GM12878 (cell line): ENCODE measurements around the gene TNFSF9. TPM values are rescaled to one million over a fixed set of nuclear protein-coding genes. Genes with fewer than 3 reads are reported as not detected.

Experiments used
- ATAC-seq: fragments of 200-7000 bp; cut with Tn5 transposase; 3 replicates; pipeline ENCODE4 v1.9.1; 2020; ENCODE audit warnings: mild to moderate bottlenecking, moderate library complexity
- BruUV-seq: library from RNA; stranded (reverse); fragments of 400-500 nt; replicated peaks from 2 replicates; lab custom pipeline; 2021; lab: Mats Ljungman, UMichigan
- CTCF ChIA-PET: fragments of 300-600 bp; sonication (Branson Sonifier 250); formaldehyde crosslinking; extraction: SDS; loops from one replicate; lab custom pipeline; 2021; ENCODE audit warnings: inconsistent platforms; lab: Yijun Ruan, JAX
- POLR2A ChIA-PET: fragments of 350-600 bp; formaldehyde crosslinking; extraction: SDS; loops from one replicate; lab custom pipeline; 2021; ENCODE audit warnings: inconsistent platforms; lab: Charles Lee
- RAD21 ChIA-PET: fragments of 300-600 bp; sonication (Branson Sonifier 250); formaldehyde crosslinking; loops from one replicate; lab custom pipeline; 2023; ENCODE audit warnings: antibody characterized with exemption; ENCODE audit not compliant: unreplicated experiment; lab: Charles Lee
- SMC1A ChIA-PET: fragments of 300-600 bp; sonication (Branson Sonifier 250); formaldehyde crosslinking; loops from one replicate; lab custom pipeline; 2023; ENCODE audit not compliant: unreplicated experiment, uncharacterized antibody; lab: Charles Lee
- DNase-seq: peaks from one replicate; pipeline ENCODE4 v3.0.0-alpha.2; 2011; ENCODE audit warnings: low read depth, low spot score
- FAIRE-seq: peaks from 3 replicates; lab custom pipeline; 2011; peaks lifted over from hg19 to GRCh38; lab: Jason Lieb, UNC
- H2AFZ ChIP-seq: 2 replicates; pipeline ENCODE4 v1.6.0; 2011; ENCODE audit warnings: low read depth, low read length, control low read depth; ENCODE audit not compliant: control insufficient read depth
- H3K27ac ChIP-seq: 2 replicates; pipeline ENCODE4 v1.5.1; 2011; ENCODE audit warnings: control low read depth; ENCODE audit not compliant: control insufficient read depth, insufficient read depth
- H3K27me3 ChIP-seq, 2 experiments: replicated peaks in 1 of 2; 2 replicates each; pipeline versions ENCODE4 v1.6.0 to v1.6.1; 2011; ENCODE audit warnings: low read length in 1 of 2; ENCODE audit not compliant: control insufficient read depth in 2 of 2, insufficient read depth in 2 of 2
- H3K36me3 ChIP-seq, 2 experiments: 2 replicates each; pipeline ENCODE4 v1.5.1; 2011; ENCODE audit warnings: low read length in 1 of 2; ENCODE audit not compliant: control insufficient read depth in 2 of 2, insufficient read depth in 2 of 2
- H3K4me1 ChIP-seq: 2 replicates; pipeline ENCODE4 v1.6.1; 2011; ENCODE audit warnings: mild to moderate bottlenecking, low read length, moderate library complexity, mixed read lengths; ENCODE audit not compliant: control insufficient read depth, insufficient read depth
- H3K4me2 ChIP-seq: 2 replicates; pipeline ENCODE4 v1.6.0; 2011; ENCODE audit warnings: control low read depth; ENCODE audit not compliant: control insufficient read depth, insufficient read depth
- H3K4me3 ChIP-seq: fragments of 200-600 bp; sonication (generic); 2 replicates; pipeline ENCODE4 v1.5.1; 2016
- H3K79me2 ChIP-seq: 2 replicates; pipeline ENCODE4 v1.6.0; 2011; ENCODE audit warnings: low read length; ENCODE audit not compliant: control insufficient read depth, insufficient read depth
- H3K9ac ChIP-seq: 2 replicates; pipeline ENCODE4 v1.8.0; 2011; ENCODE audit warnings: low read length, control low read depth, mixed read lengths; ENCODE audit not compliant: control insufficient read depth, insufficient read depth
- H3K9me3 ChIP-seq: replicated peaks from 3 replicates; pipeline ENCODE4 v1.5.1; 2011; ENCODE audit warnings: mild to moderate bottlenecking, low read length; ENCODE audit not compliant: control insufficient read depth, insufficient read depth
- H4K20me1 ChIP-seq: 2 replicates; pipeline ENCODE4 v1.6.0; 2011; ENCODE audit not compliant: control insufficient read depth, insufficient read depth
- ATF3 ChIP-seq: IDR thresholded peaks from 2 replicates; pipeline ENCODE4 v1.6.1; 2011; ENCODE audit warnings: low read depth, mild to moderate bottlenecking, low read length, moderate library complexity, borderline replicate concordance; ENCODE audit errors: extremely low read depth
- CBFB ChIP-seq: IDR thresholded peaks from 2 replicates; pipeline ENCODE4 v1.6.1; 2016; ENCODE audit warnings: antibody characterized with exemption, low read depth
- GABPA ChIP-seq: IDR thresholded peaks from 2 replicates; pipeline ENCODE4 v1.6.1; 2014; ENCODE audit warnings: antibody characterized with exemption, low read depth, mild to moderate bottlenecking, inconsistent platforms
- HCFC1 ChIP-seq: fragments of 150-350 bp; IDR thresholded peaks from 2 replicates; pipeline ENCODE4 v1.6.1; 2014; ENCODE audit warnings: low read length
- HSF1 ChIP-seq: fragments of 150-350 bp; IDR thresholded peaks from 2 replicates; pipeline ENCODE4 v1.6.1; 2014; ENCODE audit warnings: mild to moderate bottlenecking, low read depth, low read length
- JUNB ChIP-seq: IDR thresholded peaks from 2 replicates; pipeline ENCODE4 v1.6.1; 2016; ENCODE audit warnings: antibody characterized with exemption, mild to moderate bottlenecking
- MLLT1 ChIP-seq: fragments of 450-650 bp; IDR thresholded peaks from 2 replicates; pipeline ENCODE4 v1.6.1; 2016; ENCODE audit warnings: mild to moderate bottlenecking
- NKRF ChIP-seq: fragments of 450-650 bp; conservative IDR thresholded peaks from 2 replicates; pipeline ENCODE4 v1.6.1; 2017; ENCODE audit warnings: mild to moderate bottlenecking, moderate library complexity
- NRF1 ChIP-seq: conservative IDR thresholded peaks from 2 replicates; pipeline ENCODE4 v1.6.1; 2011; ENCODE audit warnings: mild to moderate bottlenecking, low read depth, low read length, improper control_type of control experiment
- RCOR1 ChIP-seq: conservative IDR thresholded peaks from 2 replicates; pipeline ENCODE4 v1.6.1; 2012; ENCODE audit warnings: low read depth, low read length, improper control_type of control experiment
- STAT3 ChIP-seq: IDR thresholded peaks from 2 replicates; pipeline ENCODE4 v1.6.1; 2011; ENCODE audit warnings: low read depth, low read length, improper control_type of control experiment
- YY1 ChIP-seq: IDR thresholded peaks from 2 replicates; pipeline ENCODE4 v1.6.1; 2011; ENCODE audit warnings: low read depth, mild to moderate bottlenecking, low read length
- ZBTB40 ChIP-seq: fragments of 450-650 bp; IDR thresholded peaks from 2 replicates; pipeline ENCODE4 v1.6.1; 2016; ENCODE audit warnings: mild to moderate bottlenecking, moderate library complexity, borderline replicate concordance
- WGBS: methylation state at CpG from one replicate; pipeline ENCODE4 v1.1.6; 2016; ENCODE audit warnings: low lambda C conversion rate; ENCODE audit not compliant: insufficient replicate concordance, insufficient coverage; ENCODE audit errors: missing lambda C conversion rate; 5-methylcytosine and 5-hydroxymethylcytosine counted together
- in situ Hi-C: fragments of 300-500 bp; cut with MboI; formaldehyde crosslinking; loops from 9 replicates; pipeline ENCODE4 v1.14.3; 2018; ENCODE audit warnings: mixed read lengths
- intact Hi-C: fragments of 100-400 bp; cut with micrococcal nuclease; formaldehyde crosslinking; loops from one replicate; pipeline ENCODE4 v1.14.2; 2022; ENCODE audit not compliant: unreplicated experiment
- polyA plus RNA-seq, 11 experiments: library from polyadenylated mRNA; depleted of rRNA in 4 of 11; unstranded in 6 of 11; stranded (reverse) in 5 of 11; fragments of >200 nt; fragmentation: Nextera tagmentation in 4 of 11; fragmentation: Illumina TruSeq in 1 of 11; extraction: Ambion mirVana in 4 of 11; extraction: Trizol in 1 of 11; gene quantifications; 1 replicate in 1 of 11; 2 replicates in 10 of 11; pipeline versions ENCODE4 v1.2.1 to v1.2.3, GENCODE V29; 2011 to 2016; ENCODE audit warnings: inconsistent platforms in 2 of 11, missing spikeins in 2 of 11, low read depth in 1 of 11
- total RNA-seq, 4 experiments: library from RNA; depleted of rRNA in 3 of 4; stranded (reverse); fragments of >200 nt in 3 of 4; fragmentation: Illumina TruSeq in 1 of 4; extraction: Trizol in 1 of 4; gene quantifications; 2 replicates each; pipeline versions ENCODE4 v1.2.1 to v1.2.3, GENCODE V29; 2013 to 2021

The TNFSF9 gene
- total and polyA plus RNA-seq, 10 of the 15 experiments (the other 5 are each of a cell fraction or from before 2014, with no cell fraction given): 6.2 to 75.3 (median 22.1) TPM

GRCh38 chr19:6540918-6541689 lies 10.3 kb downstream of the TNFSF9 start:
- ChIA-PET RAD21 (interaction anchor here (1.0 to 1.1 kb wide), 2 partner anchors 10 to 23 kb away, joined by 3 to 4 read pairs; partner anchors contain the start of gene TNFSF9), SMC1A (interaction anchor here (0.7 to 2.0 kb wide), 6 partner anchors 12 to 53 kb away, joined by 3 to 5 read pairs (median 4); no protein-coding TSS in a partner anchor), POLR2A (interaction anchor here (0.6 to 3.6 kb wide), 14 partner anchors 9 to 739 kb away, joined by 3 to 15 read pairs (median 4); partner anchors contain the start of gene TNFSF9), CTCF (interaction anchor here (2.3 kb wide), 1 partner anchor 11 kb away, joined by 8 read pairs; no protein-coding TSS in a partner anchor)
- Histone ChIP-seq H3K36me3 (no peaks in the 10 kb centered on the region), H4K20me1 (no peaks in the 10 kb centered on the region; the same call in 1 of the 2 replicates), H3K27ac (no peak overlapping the region), H3K79me2 (peaks cover 9% of the 10 kb centered on the region), H3K9ac (no peak overlapping the region), H2AFZ (no peak overlapping the region), H3K9me3 (peaks cover 1% of the 10 kb centered on the region; the same call in 1 of the 3 replicates), H3K4me3 (no peak overlapping the region), H3K4me1 (peaks cover 40% of the 10 kb centered on the region), H3K4me2 (no peak overlapping the region), H3K27me3 (no peaks in the 10 kb centered on the region)
- FAIRE-seq (no peak), DNase-seq (no peak), ATAC-seq (no peak)
- no TSS peak for BruUV-seq
- intact Hi-C loops (no loop called here), in situ Hi-C loops (no loop called here)
- WGBS: 83% methylated on average over 13 of the region's 13 CpGs
- no peak for TF ChIP-seq CBFB
- TF ChIP-seq HSF1: no peak
- TF ChIP-seq ZBTB40: no peak
- TF ChIP-seq HCFC1: no peak
- TF ChIP-seq STAT3: no peak
- peak; percentile 59; the same call in 1 of the 2 replicates for TF ChIP-seq MLLT1
- no peak for TF ChIP-seq YY1
- no peak for TF ChIP-seq NRF1
- TF ChIP-seq JUNB: no peak
- TF ChIP-seq ATF3: no peak
- no peak for TF ChIP-seq GABPA
- TF ChIP-seq RCOR1: no peak
- no peak for TF ChIP-seq NKRF
